HG03558 (cell line): ENCODE measurements around the gene RANBP9.

Source experiments
- ATAC-seq: cut with Tn5 transposase; IDR thresholded peaks from one replicate; pipeline ENCODE4 v1.9.1; 2021; ENCODE audit warnings: moderate number of reproducible peaks; ENCODE audit not compliant: unreplicated experiment; ENCODE audit errors: extremely low read depth

Gene RANBP9

DNA sequence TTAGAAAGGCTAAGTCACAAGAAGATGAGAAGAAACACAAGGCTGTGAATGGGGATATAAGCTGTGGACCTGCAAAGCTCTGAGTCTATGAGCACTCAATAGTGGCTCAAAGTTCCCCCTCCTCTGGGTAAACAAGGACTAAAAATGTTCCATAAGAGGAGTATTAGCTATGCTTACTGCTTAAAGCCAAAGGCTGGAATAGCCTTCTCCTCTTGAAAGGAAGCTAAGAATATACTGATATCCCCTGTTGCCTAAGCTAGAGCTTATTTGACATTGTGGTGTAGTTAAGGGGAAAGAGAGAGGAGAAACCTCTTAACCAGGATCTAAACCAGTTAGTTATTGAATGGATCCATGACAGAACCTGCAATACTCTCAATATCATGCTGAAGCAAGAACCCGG, 50.7 kb downstream of the RANBP9 start:
- no peak for ATAC-seq

DNA sequence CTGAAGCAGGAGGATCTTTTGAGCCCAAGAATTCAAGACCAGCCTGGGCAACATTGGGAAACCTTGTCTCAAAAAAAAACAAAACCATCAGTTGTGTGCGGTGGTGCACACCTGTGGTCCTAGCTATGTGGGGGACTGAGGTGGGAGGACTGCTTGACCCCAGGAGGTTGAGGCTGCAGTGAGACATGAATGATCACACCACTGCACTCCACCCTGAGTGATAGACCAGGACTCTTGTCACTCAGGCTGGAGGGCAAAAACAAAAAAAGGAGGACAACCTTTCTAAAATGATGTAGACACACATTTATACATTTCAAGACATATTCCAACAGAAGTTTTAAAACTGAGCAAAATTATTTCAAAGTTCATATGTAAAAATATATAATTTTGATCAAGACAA, 51.4 kb downstream of the RANBP9 start:
- no peak for ATAC-seq

DNA sequence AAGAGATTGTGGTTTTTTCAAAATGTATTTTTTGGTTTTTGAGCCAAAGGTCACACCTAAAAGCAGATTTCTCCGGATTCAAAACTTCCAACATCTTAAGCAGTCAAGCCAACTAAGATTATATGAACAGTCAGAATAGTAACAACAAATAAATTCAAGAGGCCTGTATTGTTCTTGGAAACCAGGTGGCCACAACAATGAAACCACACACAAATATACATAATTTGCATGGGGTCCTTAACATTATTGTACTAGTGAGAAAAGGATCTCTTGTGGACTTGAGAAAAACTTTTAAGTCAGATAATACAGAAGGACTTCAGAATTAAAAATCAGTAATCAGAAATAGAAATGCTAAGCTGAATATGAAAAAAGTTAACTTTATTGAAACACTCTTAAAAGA, 55.9 kb downstream of the RANBP9 start:
- ATAC-seq: no peak

DNA sequence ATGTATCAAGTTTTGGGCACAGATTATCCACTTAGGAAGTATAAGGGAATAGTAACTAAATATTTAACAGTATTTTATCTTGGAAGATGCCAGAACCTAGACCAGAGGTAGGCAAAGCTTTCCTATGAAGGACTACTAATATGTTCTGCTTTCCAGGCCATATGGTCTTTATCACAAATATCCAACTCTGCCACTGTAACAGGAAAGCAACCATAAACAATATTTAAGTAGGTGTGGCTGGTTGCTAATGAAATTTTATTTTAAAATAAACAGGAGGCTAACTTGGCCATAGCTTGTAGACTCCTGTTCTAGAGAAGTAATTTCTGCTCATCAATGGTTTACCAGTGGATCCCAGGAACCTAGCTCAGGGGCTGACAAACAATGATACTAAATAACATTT, 57.1 kb downstream of the RANBP9 start:
- no peak for ATAC-seq

DNA sequence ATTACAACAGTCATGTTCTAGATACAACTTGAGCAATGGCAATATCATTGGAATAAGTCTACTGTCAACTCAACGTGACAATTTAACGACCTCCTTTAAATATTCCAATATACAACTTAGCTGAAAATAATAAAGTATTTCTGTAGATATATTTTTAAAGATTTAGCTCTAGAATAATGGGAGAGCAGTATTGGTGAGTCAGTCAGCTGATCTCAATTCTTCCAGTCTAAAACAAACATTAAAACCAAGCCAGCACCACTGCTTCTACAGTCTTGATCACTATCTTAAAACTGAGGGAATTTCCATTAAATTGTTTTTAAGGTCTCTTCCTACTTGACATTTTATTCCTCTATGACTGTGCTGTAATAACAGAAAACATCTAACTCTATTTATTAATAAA, 58.3 kb downstream of the RANBP9 start:
- no peak for ATAC-seq

DNA sequence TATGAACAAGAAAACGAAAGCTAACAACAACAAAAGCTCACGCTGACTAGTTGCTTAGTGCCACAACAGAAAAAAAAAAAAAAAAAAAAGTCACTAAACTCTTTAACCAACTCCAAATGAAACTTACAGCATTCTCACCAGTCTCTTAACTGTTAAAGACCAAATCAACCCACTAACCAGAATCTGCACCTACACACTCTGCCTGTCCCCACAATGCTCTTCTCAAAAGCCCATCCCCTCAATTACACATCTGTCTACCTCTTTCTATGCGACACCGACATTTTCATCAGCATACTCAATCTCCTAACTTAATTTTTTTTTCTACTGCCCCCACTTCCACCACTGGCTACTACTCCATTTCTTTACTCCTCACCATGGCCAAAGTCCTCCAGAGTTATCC, 62.2 kb downstream of the RANBP9 start:
- no peak for ATAC-seq

DNA sequence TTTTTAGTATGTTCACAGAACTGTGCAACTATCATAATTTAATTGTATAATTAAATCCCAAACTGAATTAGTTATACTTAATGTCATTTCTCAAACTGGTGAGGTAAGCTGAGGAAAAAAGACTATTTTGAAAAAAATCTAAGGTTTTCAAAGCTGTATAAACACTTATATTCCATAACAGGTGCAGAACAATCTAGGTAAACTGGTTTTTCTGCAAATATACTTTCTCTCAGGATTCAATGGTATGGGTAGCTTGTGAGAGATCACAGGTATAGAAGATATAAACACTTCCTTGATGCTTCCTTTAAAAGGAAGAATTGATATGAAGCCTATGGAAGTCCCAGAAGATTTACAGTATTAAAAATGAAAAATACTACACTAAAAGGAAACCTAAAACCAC, 62.8 kb downstream of the RANBP9 start:
- no peak for ATAC-seq

DNA sequence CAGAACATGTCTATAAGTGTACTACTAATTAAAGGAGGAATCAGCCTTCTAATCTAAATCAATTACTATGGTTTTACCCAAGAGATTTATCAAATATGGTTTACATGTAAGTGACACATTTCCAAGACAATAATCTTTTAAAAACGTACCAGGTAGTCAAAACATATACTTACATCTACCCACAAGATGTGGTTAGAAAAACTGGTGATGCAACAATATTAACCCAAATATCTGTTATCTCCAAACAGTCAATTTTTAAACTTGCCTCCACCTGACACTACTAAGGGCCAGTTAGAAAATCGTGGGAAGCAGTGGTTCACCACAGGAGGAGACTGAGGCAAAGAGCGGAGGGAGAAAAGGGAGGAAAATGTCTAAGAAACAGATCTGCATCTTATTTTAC, 68.5 kb downstream of the RANBP9 start:
- ATAC-seq: no peak

DNA sequence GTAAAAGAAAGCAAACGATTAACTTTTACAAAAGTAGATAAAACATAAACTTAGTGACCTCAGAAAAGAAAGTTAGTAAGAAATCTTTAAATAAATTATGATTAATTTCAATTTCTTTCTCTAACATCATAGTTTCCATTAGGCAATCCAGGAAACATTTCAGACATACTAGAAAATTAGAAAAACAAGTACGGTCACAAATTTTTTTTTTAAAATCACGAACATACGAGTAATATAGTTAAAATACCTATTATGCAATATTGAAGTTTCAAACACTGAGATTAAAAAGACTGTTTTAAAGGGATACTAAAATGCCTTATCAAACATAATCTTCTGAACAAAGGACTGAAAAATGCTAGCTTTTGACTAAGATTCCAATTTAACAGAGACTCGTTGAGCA, 70.3 kb downstream of the RANBP9 start:
- no peak for ATAC-seq

DNA sequence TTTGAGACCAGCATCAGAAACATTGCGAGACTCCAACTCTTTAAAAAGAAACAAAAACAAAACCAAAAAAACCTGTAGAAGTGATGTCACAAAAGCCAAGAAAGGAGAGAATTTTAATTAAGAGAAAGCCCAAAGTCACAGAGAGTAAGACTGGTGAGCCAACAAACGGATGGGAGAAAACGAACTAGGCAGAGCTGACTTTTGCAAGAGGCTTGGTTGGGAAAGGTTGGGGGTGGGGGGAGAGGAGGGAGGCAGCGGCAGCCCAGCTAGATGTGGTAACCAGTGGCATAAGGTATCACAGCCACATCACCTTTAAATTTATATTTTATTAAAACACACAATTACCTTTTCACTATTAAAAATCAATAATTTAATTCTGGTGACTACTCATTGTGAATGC, 73.0 kb downstream of the RANBP9 start:
- ATAC-seq: no peak

DNA sequence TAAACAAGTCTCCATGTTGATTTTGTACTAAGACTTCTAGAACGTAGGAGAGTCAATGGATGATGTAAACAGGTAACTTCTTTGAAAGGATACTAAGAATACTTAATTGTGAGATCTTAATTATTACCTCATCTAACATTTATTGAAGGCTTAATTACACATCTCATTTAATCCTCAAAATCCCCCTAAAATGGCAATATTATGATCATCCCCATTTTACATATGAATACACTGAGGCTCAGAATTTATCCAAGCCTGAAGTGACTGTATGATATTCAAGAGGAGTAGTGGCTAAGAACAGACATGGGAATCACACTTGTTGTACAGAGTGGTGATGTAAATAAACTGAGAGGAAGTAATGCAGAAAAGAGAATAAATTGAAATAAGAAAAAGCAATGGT, 73.6 kb downstream of the RANBP9 start:
- no peak for ATAC-seq

DNA sequence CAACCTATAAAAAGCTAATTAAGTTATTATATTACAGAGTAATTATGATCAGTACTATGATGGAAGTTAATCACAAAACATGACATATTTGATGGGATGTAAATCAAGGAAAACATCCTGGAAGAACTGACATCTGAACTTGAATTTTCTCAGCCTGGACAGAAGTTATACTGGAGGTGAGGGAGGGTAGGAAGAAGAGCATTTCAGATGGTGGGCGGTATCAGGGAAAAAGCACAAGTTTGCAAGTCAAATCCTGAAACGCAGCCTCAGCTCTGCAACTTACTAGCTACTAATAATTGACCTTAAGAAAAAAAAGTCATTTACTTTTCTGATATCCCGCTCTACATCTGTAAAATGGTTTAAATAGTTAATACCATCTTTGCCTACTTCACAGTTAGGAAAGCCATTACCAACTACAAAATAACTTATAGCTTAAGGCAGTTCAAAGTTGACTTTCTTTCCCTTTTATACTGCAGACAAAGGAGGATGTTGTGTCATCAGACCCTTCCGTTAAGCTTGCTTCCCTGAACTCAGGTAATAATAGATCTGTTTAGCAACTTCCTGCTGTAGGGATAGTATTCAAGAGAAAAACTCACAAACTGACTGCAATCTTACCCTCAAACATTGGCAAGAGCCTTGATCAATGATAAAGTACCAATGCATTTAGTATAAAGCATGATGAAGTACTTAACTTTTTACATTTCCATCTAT, 75.5 kb downstream of the RANBP9 start:
- no peak for ATAC-seq

DNA sequence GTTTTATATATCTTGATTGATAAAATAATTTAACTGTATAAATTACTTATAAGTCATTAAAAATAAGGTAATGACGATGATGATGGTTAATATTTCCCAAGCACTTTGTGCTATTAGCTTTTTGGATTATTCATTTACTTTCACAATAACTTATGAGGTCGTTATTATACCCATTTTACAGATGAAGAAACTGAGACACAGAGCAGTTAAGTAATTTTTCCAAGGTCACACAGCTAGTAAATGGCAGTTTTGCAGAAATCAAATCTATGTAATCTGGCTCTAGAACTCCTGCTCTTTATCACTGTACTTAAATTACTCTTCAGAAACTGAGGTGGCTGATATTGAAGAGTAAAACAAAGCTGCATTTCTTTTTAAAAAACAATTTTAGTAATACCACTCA, 78.3 kb downstream of the RANBP9 start:
- no peak for ATAC-seq

DNA sequence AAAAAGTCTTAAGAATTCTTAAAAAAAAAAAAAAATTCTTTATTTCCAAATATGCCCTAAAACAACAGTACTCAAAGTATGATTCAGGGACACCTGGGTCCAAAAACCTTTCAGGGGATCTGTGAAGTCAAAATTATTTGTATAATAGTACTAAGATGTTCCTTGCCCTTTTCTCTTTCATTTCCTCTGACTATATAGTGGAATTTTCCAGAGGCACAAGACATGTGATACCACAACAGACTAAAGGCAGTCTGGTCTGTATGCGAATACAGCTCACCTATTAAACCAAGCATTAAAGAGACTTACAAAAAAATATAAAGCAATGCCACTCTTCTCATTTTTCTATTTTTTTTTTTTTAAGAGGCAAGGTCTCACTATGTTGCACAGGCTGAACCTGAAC, 81.1 kb downstream of the RANBP9 start:
- no peak for ATAC-seq

DNA sequence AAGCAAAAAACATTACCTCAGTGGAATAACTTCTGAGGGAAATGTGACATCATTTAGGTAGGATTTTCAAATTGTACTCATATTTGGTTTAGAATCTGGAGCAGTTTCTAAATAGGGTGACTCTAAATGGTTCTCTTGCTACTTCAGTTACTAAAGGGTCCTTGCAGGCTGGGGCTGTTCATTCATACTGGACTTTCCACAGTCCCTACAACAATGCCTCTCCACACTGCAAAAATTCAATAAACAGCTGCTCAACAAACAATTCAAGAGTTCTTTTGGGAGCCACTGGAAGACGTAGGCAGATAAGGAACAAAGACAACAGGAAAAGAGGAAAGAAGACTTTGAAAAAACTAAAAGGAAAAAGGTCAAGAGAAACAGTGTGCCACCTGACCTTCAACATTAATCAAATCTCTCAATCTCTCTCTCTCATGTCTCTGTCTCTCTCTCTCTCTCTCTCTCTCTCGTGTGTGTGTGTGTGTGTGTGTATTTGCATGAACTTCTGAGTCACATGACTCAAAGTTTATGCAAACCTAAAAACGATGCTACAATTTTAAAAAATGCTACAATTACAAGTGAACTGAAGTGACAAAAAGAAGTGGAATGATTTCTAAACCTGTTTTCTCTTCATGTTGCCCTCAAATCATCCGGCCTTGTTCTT, 82.0 kb downstream of the RANBP9 start:
- ATAC-seq: no peak

DNA sequence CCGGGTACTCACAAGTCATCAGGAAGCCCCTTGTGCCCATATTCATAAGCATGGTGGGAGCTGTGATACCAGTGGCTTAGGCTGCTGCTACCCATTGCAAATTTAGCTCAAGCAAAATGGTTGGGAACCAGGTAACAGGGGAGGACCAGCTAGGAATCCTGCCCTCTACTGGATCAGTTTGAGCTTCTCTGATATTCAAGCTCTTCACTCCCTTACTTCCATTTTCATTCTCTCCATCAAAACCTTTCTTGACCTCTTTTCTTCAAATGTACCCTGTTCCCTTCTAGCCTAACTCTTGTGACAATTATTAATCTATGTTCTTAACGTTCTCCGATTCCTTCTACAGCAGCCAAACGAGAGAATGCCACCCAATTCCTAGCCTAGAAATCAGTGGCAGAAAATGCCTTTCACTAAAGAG, 86.8 kb downstream of the RANBP9 start:
- no peak for ATAC-seq

DNA sequence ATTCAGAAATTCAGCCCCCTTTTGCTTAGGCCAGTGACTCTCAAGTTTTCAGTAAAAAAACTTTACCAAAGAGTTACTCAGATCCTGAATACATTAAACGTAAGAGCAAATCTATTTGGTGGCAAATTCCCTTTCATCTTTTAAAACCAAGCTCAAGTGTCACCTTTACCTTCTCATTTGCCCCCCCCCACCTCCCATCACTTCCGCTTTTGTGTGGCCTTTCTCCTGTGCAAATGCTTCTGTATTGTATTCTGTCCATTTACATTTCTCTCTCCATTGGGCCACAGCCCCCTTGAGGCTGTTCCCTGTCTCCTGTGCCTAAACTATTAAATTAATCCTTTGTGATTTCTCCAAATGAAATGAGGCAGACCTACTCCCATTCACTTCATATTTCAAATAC, 94.6 kb downstream of the RANBP9 start:
- no peak for ATAC-seq

DNA sequence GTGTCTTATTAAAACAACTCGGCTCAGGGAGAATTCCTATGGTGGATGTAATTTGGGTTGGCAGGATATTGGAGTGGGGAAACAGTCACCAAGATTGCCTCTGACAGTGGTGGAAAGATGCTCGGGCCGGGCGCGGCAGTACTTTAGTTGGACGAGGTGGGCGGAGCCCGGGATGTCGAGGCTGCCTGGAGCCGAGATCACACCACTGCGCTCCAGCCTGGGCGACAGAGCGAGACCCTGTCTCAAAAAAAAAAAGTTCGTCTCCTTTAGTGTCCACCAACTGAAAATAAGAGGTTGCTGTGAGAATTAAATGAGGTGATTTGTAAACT, 95.9 kb downstream of the RANBP9 start:
- ATAC-seq: no peak

DNA sequence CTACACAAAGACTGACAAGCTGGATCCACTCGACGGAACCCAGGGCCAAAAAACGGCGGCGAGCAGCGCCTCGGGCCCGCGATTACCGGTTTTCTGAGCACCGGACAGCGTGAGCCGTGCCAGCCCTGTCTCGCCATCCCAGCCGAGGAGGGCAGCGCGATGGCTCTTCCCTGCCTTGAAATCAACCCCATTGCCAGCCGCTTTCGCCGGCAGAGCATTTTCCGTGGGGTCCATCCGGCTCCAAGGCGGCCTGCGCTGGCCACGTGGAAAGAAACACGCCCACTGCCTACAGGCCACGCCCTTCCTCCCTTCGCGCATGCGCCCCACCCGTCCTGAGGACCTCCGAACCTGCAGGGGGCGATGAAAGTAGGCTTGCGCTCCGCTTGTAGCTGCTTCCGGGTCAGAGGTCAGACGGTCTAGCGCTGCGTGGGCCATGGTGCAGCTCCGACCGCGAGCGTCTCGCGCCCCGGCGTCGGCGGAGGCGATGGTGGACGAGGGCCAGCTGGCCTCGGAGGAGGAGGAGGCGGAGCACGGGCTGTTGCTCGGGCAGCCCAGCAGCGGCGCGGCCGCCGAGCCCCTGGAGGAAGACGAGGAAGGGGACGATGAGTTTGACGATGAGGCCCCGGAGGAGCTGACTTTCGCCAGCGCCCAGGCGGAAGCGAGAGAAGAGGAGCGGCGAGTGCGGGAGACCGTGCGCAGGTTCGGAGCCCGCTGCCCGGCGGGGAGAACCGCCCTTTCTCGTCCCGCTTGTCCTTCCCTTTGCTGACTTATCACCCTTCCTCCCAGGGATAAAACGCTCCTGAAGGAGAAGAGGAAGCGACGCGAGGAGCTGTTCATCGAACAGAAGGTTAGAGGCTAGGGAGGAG, 96.5 kb downstream of the RANBP9 start, which contains the start of gene NOL7:
TSS of gene NOL7 (plus strand) at position 410 of the 866 bp plus-strand sequence. CDS start at position 434, 24 bp downstream.
- no peak for ATAC-seq

DNA sequence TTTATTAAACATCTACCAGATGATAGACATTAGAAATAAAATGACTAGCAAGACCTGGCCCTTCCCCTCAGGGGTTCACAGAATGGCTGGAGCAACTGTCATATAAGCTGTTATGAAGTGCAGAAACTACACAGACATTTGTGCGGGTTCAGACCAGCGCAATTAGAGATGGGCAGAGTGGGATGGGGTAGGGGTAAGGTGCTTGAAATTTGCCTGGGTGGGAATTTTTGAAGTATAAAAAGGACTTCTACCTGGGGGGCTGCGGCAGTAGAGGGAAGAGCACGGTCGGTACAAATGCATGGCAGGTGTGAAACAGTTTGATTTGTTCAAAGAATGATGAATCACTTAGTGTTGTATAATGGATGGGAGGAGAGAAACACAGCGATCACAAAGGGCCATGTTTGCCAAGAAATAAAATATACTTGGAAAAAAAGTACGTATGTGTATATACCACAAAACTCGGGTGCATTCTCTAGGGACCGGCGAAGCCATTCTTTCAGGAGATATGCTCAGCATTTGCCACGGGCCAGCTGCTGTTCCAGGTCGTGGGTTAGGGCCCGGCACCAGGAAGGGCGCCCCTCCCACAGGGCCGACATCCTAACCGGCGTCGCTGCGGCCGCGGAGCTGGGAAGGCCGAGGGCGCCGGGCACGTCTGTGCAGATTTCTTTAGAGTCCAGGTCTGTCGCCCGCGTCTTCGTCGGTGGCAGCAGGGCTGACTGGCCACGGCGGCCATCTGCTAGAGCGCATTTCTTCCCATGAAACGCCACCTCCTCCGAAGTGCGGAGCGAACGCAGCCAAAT, 97.3 kb downstream of the RANBP9 start:
- ATAC-seq: no peak
